ENCODE data around the gene SEC22A.
A peak's percentile ranks its signal among the peaks of the same experiment; 100 is the strongest.

Gene SEC22A, protein sequence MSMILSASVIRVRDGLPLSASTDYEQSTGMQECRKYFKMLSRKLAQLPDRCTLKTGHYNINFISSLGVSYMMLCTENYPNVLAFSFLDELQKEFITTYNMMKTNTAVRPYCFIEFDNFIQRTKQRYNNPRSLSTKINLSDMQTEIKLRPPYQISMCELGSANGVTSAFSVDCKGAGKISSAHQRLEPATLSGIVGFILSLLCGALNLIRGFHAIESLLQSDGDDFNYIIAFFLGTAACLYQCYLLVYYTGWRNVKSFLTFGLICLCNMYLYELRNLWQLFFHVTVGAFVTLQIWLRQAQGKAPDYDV

GRCh38 chr3:123201557-123202427 lies at the start of gene SEC22A:
Gene SEC22A, plus strand, starts transcription at chr3:123201943. Its CDS starts 7,275 bp downstream, at chr3:123209218.
- peaks cover 12% of the 10 kb centered on the region for H3K4me1 ChIP-seq (ENCODE audit: control insufficient read depth, insufficient read depth, low read length)
- peak within 1 kb of the TSS; percentile 70 to 96 for H3K4me3 ChIP-seq (ENCODE audit: low read length in 2 of 2)
- H3K27me3 ChIP-seq (ENCODE audit: control insufficient read depth in 1 of 2, insufficient read depth in 2 of 2, low read length in 2 of 2), result no peaks in the 10 kb centered on the region
- H3K9ac ChIP-seq (ENCODE audit: low read length in 2 of 2), result peak within 1 kb of the TSS; percentile 78 to 93
- H3K9me3 ChIP-seq (ENCODE audit: control insufficient read depth in 2 of 2, low read length in 2 of 2), result no peaks in the 10 kb centered on the region
- H3K27ac ChIP-seq (ENCODE audit: low read length), result peak within 1 kb of the TSS; percentile 60
- no peaks in the 10 kb centered on the region for H3K36me3 ChIP-seq (ENCODE audit: control insufficient read depth in 2 of 2, insufficient read depth in 2 of 2, low read length in 2 of 2)

- H3K27ac ChIP-seq (ENCODE audit: low read length), result no peak overlapping the region
- no peaks in the 10 kb centered on the region for H3K9me3 ChIP-seq (ENCODE audit: control insufficient read depth in 2 of 2, low read length in 2 of 2)
- H3K4me1 ChIP-seq (ENCODE audit: control insufficient read depth, insufficient read depth, low read length), result no peaks in the 10 kb centered on the region
- no peak overlapping the region for H3K4me3 ChIP-seq (ENCODE audit: low read length in 2 of 2)
- peaks cover 0 to 9% of the 10 kb centered on the region in 2 donors for H3K36me3 ChIP-seq (ENCODE audit: control insufficient read depth in 2 of 2, insufficient read depth in 2 of 2, low read length in 2 of 2)
- H3K27me3 ChIP-seq (ENCODE audit: control insufficient read depth in 1 of 2, insufficient read depth in 2 of 2, low read length in 2 of 2), result no peaks in the 10 kb centered on the region
- no peak overlapping the region for H3K9ac ChIP-seq (ENCODE audit: low read length in 2 of 2)
Observed at GRCh38 chr3:123152687-123153086, 49.1 kb upstream of the SEC22A start.

DNA sequence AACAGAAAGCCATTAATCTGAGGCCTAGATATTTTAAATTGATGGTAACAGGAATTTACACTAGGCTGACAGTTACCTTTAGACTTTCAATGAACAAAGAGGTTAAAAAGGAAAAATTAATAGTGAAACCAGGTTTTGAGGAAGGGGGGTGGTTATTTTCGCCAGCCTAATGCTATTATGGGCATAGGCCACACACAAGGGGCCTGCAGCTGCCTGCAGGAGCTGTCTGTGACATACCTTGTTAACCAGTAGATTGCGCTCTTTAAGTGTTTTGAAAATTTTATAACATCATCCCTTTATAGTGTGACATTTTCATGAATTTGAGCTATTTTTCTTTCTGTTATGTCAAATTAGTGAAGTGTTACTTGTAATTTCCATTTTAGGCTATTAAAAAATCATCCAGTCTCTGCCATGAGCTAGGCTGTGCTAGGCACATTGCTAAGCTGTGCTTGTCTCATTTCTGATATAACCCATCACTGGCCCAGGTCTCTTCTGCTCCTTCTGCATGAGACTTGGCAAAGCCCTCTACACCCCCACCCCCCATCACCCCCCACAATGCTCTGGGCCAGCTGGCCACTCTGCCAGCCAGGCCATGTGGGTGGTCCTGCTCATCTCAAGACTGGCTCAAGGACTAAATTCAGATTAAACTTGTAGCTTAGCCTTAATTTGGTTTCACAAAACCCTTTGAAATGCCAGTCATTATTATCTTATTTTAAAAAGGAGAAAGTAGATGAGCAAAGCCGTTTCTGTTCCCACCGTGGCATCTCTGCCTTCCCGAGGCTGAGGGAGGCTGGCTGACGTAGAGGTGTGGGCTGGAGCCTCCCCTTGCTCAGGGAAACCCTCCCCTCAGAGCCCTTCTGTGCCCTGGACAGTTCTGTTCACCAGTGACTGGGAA lies 48.4 kb upstream of the SEC22A start:
- Histone ChIP-seq H3K9ac (ENCODE audit: low read length in 2 of 2) (no peak overlapping the region), H3K9me3 (ENCODE audit: control insufficient read depth in 2 of 2, low read length in 2 of 2) (no peaks in the 10 kb centered on the region), H3K4me1 (ENCODE audit: control insufficient read depth, insufficient read depth, low read length) (no peaks in the 10 kb centered on the region), H3K27me3 (ENCODE audit: control insufficient read depth in 1 of 2, insufficient read depth in 2 of 2, low read length in 2 of 2) (no peaks in the 10 kb centered on the region), H3K4me3 (ENCODE audit: low read length in 2 of 2) (no peak overlapping the region), H3K27ac (ENCODE audit: low read length) (no peak overlapping the region), H3K36me3 (ENCODE audit: control insufficient read depth in 2 of 2, insufficient read depth in 2 of 2, low read length in 2 of 2) (peaks cover 0 to 9% of the 10 kb centered on the region in 2 donors)

DNA sequence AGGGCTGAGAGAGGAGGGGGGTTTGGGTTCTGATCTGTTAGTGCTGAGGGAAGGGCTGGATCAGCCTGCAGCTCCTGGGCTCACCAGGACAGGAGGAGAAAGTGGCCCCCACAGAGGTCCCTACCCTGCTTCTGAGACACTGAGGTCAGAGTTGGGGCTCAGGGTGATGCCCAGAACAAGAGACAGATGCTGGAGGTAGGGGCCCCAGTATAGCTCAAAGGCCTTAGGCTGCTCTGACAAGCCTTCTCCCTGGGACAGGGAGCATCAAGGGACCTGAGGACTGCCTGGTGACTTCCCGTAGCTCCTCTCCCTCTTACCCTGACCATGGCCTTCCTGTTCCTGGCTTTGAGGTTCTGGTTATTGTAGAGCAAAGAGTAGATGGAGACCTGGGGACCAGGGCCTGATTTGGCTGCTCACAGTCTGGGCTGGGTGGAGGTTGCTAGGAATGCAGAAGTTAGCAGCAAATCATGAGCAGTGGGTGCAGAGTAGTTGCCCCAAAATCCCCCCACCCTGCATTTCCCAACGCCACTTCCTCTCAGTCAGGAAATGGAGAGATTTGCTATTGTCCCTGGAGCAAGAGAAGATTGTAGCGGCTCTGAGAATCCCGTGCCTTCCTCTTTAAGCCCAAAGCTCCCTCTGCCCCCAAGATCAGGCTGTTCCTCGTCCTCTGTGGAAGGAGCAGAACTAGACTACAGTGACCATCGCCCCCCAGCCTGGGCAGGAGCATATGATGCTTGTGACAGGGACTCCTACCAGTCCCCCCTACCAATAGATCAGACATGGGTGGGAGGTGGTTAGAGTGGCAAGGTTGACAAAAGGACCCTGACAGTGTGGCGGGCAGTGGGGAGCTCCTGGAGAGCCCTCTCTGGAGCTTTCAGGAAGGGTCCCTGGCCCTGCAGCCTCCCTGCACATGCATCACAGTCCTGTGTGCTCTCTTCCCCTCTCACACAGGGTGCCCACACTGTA lies 47.4 kb upstream of the SEC22A start:
- no peak overlapping the region for H3K4me3 ChIP-seq (ENCODE audit: low read length in 2 of 2)
- no peaks in the 10 kb centered on the region for H3K27me3 ChIP-seq (ENCODE audit: control insufficient read depth in 1 of 2, insufficient read depth in 2 of 2, low read length in 2 of 2)
- H3K9me3 ChIP-seq (ENCODE audit: control insufficient read depth in 2 of 2, low read length in 2 of 2), result no peaks in the 10 kb centered on the region
- H3K36me3 ChIP-seq (ENCODE audit: control insufficient read depth in 2 of 2, insufficient read depth in 2 of 2, low read length in 2 of 2), result peaks cover 0 to 8% of the 10 kb centered on the region in 2 donors
- H3K9ac ChIP-seq (ENCODE audit: low read length in 2 of 2), result no peak overlapping the region
- no peaks in the 10 kb centered on the region for H3K4me1 ChIP-seq (ENCODE audit: control insufficient read depth, insufficient read depth, low read length)
- H3K27ac ChIP-seq (ENCODE audit: low read length), result no peak overlapping the region

DNA sequence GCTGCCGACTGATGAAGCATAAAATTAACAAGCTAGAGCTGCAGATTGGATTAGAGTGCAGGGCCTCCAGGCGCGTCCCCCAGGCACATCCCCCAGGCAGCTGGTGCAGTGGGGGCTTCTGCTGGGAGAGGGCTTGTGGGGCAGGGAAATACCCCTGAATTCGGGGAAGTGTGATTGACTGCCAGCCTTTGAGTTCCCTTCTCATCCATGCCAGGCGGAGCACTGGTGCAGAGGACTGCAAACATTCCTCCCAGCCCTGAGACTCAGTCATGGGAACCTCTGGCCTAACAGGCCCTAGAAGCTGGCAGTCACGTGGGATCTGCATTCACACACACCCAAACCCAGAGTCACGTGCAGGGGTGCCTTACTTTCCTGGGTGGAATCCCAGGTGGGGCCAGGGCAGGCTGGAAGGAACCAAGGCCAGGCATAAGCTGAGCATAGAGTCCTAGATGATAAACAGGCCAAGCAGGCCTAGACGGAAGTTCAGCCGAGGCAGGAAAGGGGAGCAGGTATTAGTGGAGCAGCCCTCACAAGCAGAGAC lies 46.2 kb upstream of the SEC22A start:
- H3K9me3 ChIP-seq (ENCODE audit: control insufficient read depth in 2 of 2, low read length in 2 of 2), result no peaks in the 10 kb centered on the region
- H3K27ac ChIP-seq (ENCODE audit: low read length), result no peak overlapping the region
- no peak overlapping the region for H3K9ac ChIP-seq (ENCODE audit: low read length in 2 of 2)
- H3K4me1 ChIP-seq (ENCODE audit: control insufficient read depth, insufficient read depth, low read length), result no peaks in the 10 kb centered on the region
- no peaks in the 10 kb centered on the region for H3K27me3 ChIP-seq (ENCODE audit: control insufficient read depth in 1 of 2, insufficient read depth in 2 of 2, low read length in 2 of 2)
- H3K4me3 ChIP-seq (ENCODE audit: low read length in 2 of 2), result no peak overlapping the region
- peaks cover 0 to 9% of the 10 kb centered on the region in 2 donors for H3K36me3 ChIP-seq (ENCODE audit: control insufficient read depth in 2 of 2, insufficient read depth in 2 of 2, low read length in 2 of 2)

- Histone ChIP-seq H3K4me3 (ENCODE audit: low read length in 2 of 2) (no peak overlapping the region), H3K27me3 (ENCODE audit: control insufficient read depth in 1 of 2, insufficient read depth in 2 of 2, low read length in 2 of 2) (no peaks in the 10 kb centered on the region), H3K9ac (ENCODE audit: low read length in 2 of 2) (no peak overlapping the region), H3K4me1 (ENCODE audit: control insufficient read depth, insufficient read depth, low read length) (no peaks in the 10 kb centered on the region), H3K27ac (ENCODE audit: low read length) (no peak overlapping the region), H3K9me3 (ENCODE audit: control insufficient read depth in 2 of 2, low read length in 2 of 2) (no peaks in the 10 kb centered on the region), H3K36me3 (ENCODE audit: control insufficient read depth in 2 of 2, insufficient read depth in 2 of 2, low read length in 2 of 2) (peaks cover 2 to 9% of the 10 kb centered on the region in 2 donors)
Observed at GRCh38 chr3:123156276-123156995, 45.3 kb upstream of the SEC22A start.

DNA sequence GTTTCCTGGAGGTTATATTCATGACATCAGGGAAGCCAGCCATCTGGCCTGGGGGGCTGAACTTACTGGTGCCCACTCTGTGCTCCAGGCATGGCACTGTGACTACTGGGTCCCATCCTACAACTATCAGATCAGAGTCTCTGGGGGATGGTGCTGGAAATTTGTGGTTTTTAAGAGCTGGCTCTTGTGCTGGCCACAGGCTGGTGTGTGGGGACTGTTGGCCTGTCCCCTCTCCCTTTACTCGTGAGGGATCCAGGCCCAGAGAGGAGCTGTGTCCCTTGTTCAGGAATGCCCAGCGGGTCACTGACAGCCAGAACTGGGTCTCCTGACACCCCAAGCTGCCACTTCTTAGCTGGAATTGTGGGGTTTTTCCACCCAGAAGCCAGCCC lies 44.5 kb upstream of the SEC22A start:
- peaks cover 3 to 10% of the 10 kb centered on the region in 2 donors for H3K36me3 ChIP-seq (ENCODE audit: control insufficient read depth in 2 of 2, insufficient read depth in 2 of 2, low read length in 2 of 2)
- no peak overlapping the region for H3K27ac ChIP-seq (ENCODE audit: low read length)
- no peak overlapping the region for H3K4me3 ChIP-seq (ENCODE audit: low read length in 2 of 2)
- H3K4me1 ChIP-seq (ENCODE audit: control insufficient read depth, insufficient read depth, low read length), result no peaks in the 10 kb centered on the region
- H3K27me3 ChIP-seq (ENCODE audit: control insufficient read depth in 1 of 2, insufficient read depth in 2 of 2, low read length in 2 of 2), result no peaks in the 10 kb centered on the region
- H3K9me3 ChIP-seq (ENCODE audit: control insufficient read depth in 2 of 2, low read length in 2 of 2), result no peaks in the 10 kb centered on the region
- H3K9ac ChIP-seq (ENCODE audit: low read length in 2 of 2), result no peak overlapping the region

GRCh38 chr3:123157598-123158287 lies 44.0 kb upstream of the SEC22A start:
- Histone ChIP-seq H3K27me3 (ENCODE audit: control insufficient read depth in 1 of 2, insufficient read depth in 2 of 2, low read length in 2 of 2) (no peaks in the 10 kb centered on the region), H3K9ac (ENCODE audit: low read length in 2 of 2) (no peak overlapping the region), H3K36me3 (ENCODE audit: control insufficient read depth in 2 of 2, insufficient read depth in 2 of 2, low read length in 2 of 2) (peaks cover 3 to 14% of the 10 kb centered on the region in 2 donors), H3K27ac (ENCODE audit: low read length) (no peak overlapping the region), H3K9me3 (ENCODE audit: control insufficient read depth in 2 of 2, low read length in 2 of 2) (no peaks in the 10 kb centered on the region), H3K4me3 (ENCODE audit: low read length in 2 of 2) (no peak overlapping the region), H3K4me1 (ENCODE audit: control insufficient read depth, insufficient read depth, low read length) (no peaks in the 10 kb centered on the region)

- H3K9me3 ChIP-seq (ENCODE audit: control insufficient read depth in 2 of 2, low read length in 2 of 2), result no peaks in the 10 kb centered on the region
- H3K27ac ChIP-seq (ENCODE audit: low read length), result no peak overlapping the region
- H3K36me3 ChIP-seq (ENCODE audit: control insufficient read depth in 2 of 2, insufficient read depth in 2 of 2, low read length in 2 of 2), result peaks cover 3 to 14% of the 10 kb centered on the region in 2 donors
- no peaks in the 10 kb centered on the region for H3K27me3 ChIP-seq (ENCODE audit: control insufficient read depth in 1 of 2, insufficient read depth in 2 of 2, low read length in 2 of 2)
- H3K4me3 ChIP-seq (ENCODE audit: low read length in 2 of 2), result no peak overlapping the region
- H3K4me1 ChIP-seq (ENCODE audit: control insufficient read depth, insufficient read depth, low read length), result no peaks in the 10 kb centered on the region
- no peak overlapping the region for H3K9ac ChIP-seq (ENCODE audit: low read length in 2 of 2)
Observed at GRCh38 chr3:123158330-123158729, 43.4 kb upstream of the SEC22A start.
